Measurements from ENCODE around the gene ALDH6A1. TPM values are rescaled to one million over a fixed set of nuclear protein-coding genes. Genes with fewer than 3 reads are reported as not detected.

The ALDH6A1 gene
- total RNA-seq, 1 experiment from 2014 or later: 11.0 TPM

DNA sequence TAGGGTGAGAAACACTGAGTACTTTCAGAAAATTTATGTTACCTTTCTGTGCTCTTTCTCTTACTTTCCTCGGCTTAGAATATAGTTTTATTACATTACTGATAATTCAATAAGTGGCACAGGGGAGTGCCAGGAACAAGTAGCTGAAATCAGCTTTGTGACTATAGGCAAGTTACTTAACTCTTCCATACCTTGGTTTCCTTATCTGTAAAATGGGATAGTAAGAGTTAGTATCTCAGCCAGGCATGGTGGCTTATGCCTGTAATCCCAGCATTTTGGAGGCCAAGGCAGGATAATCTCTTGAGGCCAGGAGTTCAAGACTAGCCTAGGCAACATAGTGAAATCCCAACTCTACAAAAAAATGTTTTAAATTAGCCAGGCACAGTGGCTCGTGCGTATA is 49.7 kb downstream of the ALDH6A1 start:
- Histone ChIP-seq H3K4me3 (ENCODE audit: low read depth, low read length, poor library complexity, severe bottlenecking) (no peak overlapping the region), H3K36me3 (ENCODE audit: insufficient read depth, low read length, poor library complexity, severe bottlenecking) (no peaks in the 10 kb centered on the region), H3K27ac (ENCODE audit: low read depth, low read length, poor library complexity, severe bottlenecking) (no peak overlapping the region), H3K27me3 (replicated peaks; ENCODE audit: insufficient read depth, low read depth, low read length, poor library complexity) (no peaks in the 10 kb centered on the region), H3K4me1 (ENCODE audit: insufficient read depth, low read length, poor library complexity, severe bottlenecking) (no peaks in the 10 kb centered on the region), H3K9me3 (ENCODE audit: low read depth, low read length, poor library complexity, severe bottlenecking) (no peaks in the 10 kb centered on the region)
- BruUV-seq (replicated peaks): no TSS peak
- TF ChIP-seq EZH2 (IDR thresholded peaks at IDR 0.05; ENCODE audit: borderline replicate concordance, low read depth, low read length, poor library complexity, severe bottlenecking): no peak
- TF ChIP-seq, protein P1, sequence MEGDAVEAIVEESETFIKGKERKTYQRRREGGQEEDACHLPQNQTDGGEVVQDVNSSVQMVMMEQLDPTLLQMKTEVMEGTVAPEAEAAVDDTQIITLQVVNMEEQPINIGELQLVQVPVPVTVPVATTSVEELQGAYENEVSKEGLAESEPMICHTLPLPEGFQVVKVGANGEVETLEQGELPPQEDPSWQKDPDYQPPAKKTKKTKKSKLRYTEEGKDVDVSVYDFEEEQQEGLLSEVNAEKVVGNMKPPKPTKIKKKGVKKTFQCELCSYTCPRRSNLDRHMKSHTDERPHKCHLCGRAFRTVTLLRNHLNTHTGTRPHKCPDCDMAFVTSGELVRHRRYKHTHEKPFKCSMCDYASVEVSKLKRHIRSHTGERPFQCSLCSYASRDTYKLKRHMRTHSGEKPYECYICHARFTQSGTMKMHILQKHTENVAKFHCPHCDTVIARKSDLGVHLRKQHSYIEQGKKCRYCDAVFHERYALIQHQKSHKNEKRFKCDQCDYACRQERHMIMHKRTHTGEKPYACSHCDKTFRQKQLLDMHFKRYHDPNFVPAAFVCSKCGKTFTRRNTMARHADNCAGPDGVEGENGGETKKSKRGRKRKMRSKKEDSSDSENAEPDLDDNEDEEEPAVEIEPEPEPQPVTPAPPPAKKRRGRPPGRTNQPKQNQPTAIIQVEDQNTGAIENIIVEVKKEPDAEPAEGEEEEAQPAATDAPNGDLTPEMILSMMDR (conservative IDR thresholded peaks at IDR 0.05; ENCODE audit: low read depth, low read length): no peak
- ChIA-PET POLR2A (ENCODE audit: low non-redundant PET) (no interaction called here), CTCF (no interaction called here)
- no peak for DNase-seq (ENCODE audit: low spot score)
- intact Hi-C loops (cut with micrococcal nuclease; ENCODE audit: unreplicated experiment): no loop called here

DNA sequence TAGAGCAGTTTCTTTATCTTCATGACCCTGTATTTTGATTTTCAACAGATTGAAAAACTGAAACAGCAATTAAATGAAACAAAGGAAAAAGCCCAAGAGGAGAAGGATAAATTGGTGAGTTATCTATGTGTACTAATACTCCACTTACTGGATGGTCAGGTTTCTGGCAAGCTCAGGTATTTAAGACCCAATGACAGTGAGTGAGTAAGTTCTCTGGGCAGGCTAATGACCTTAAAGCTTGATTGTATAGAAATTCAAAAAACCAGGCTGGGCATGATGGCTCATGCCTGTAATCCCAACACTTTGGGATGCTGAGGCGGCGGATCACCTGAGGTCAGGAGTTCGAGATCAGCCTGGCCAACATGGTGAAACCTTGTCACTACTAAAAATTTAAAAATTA is 55.1 kb downstream of the ALDH6A1 start:
- TF ChIP-seq, protein P1 (conservative IDR thresholded peaks at IDR 0.05; ENCODE audit: low read depth, low read length): no peak
- no peak for TF ChIP-seq EZH2 (IDR thresholded peaks at IDR 0.05; ENCODE audit: borderline replicate concordance, low read depth, low read length, poor library complexity, severe bottlenecking)
- Histone ChIP-seq H3K4me1 (ENCODE audit: insufficient read depth, low read length, poor library complexity, severe bottlenecking) (no peaks in the 10 kb centered on the region), H3K36me3 (ENCODE audit: insufficient read depth, low read length, poor library complexity, severe bottlenecking) (no peaks in the 10 kb centered on the region), H3K27me3 (replicated peaks; ENCODE audit: insufficient read depth, low read depth, low read length, poor library complexity) (no peaks in the 10 kb centered on the region), H3K9me3 (ENCODE audit: low read depth, low read length, poor library complexity, severe bottlenecking) (no peaks in the 10 kb centered on the region), H3K27ac (ENCODE audit: low read depth, low read length, poor library complexity, severe bottlenecking) (no peak overlapping the region), H3K4me3 (ENCODE audit: low read depth, low read length, poor library complexity, severe bottlenecking) (no peak overlapping the region)
- POLR2A ChIA-PET (ENCODE audit: low non-redundant PET): no interaction called here
- no TSS peak for BruUV-seq (replicated peaks)
- intact Hi-C loops (cut with micrococcal nuclease; ENCODE audit: unreplicated experiment): no loop called here
- CTCF ChIA-PET: no interaction called here
- DNase-seq (ENCODE audit: low spot score): no peak

DNA sequence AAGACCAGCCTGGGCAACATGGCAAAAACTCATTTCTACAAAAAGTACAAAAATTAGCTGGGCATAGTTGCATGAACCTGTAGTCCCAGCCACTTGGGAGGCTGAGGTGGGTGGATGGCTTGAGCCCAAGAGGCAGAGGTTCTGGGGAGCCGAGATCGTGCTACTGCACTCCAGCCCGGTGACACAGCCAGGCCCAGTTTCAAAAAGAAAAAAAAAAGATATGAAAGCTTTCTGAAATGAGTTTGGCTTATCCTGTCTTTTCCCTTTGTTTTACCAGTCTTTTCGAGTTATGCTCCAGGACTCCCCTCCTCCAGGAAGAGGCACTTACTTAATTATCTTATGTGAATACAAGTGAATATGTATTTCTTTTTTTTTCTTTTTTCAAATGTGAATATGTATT is 61.9 kb downstream of the ALDH6A1 start:
- Histone ChIP-seq H3K27ac (ENCODE audit: low read depth, low read length, poor library complexity, severe bottlenecking) (no peak overlapping the region), H3K4me3 (ENCODE audit: low read depth, low read length, poor library complexity, severe bottlenecking) (no peak overlapping the region), H3K36me3 (ENCODE audit: insufficient read depth, low read length, poor library complexity, severe bottlenecking) (no peaks in the 10 kb centered on the region), H3K27me3 (replicated peaks; ENCODE audit: insufficient read depth, low read depth, low read length, poor library complexity) (no peaks in the 10 kb centered on the region), H3K9me3 (ENCODE audit: low read depth, low read length, poor library complexity, severe bottlenecking) (no peaks in the 10 kb centered on the region), H3K4me1 (ENCODE audit: insufficient read depth, low read length, poor library complexity, severe bottlenecking) (no peaks in the 10 kb centered on the region)
- intact Hi-C loops (cut with micrococcal nuclease; ENCODE audit: unreplicated experiment): no loop called here
- POLR2A ChIA-PET (ENCODE audit: low non-redundant PET): no interaction called here
- TF ChIP-seq, protein P1 (conservative IDR thresholded peaks at IDR 0.05; ENCODE audit: low read depth, low read length): no peak
- no peak for TF ChIP-seq EZH2 (IDR thresholded peaks at IDR 0.05; ENCODE audit: borderline replicate concordance, low read depth, low read length, poor library complexity, severe bottlenecking)
- CTCF ChIA-PET: no interaction called here
- no TSS peak for BruUV-seq (replicated peaks)
- DNase-seq (ENCODE audit: low spot score): no peak
